HCEC 1CT (cell line): ENCODE results near the gene UNC5C.

ENCODE experiments used
- DNase-seq: peaks from one replicate; pipeline ENCODE4 v3.0.0-alpha.2; 2017

Gene UNC5C

GRCh38 chr4:95386410-95386809 is 162.4 kb downstream of the UNC5C start:
- DNase-seq, result no peak

- no peak for DNase-seq
These were observed 166.8 kb downstream of the UNC5C start for GRCh38 chr4:95381843-95382580.

DNA sequence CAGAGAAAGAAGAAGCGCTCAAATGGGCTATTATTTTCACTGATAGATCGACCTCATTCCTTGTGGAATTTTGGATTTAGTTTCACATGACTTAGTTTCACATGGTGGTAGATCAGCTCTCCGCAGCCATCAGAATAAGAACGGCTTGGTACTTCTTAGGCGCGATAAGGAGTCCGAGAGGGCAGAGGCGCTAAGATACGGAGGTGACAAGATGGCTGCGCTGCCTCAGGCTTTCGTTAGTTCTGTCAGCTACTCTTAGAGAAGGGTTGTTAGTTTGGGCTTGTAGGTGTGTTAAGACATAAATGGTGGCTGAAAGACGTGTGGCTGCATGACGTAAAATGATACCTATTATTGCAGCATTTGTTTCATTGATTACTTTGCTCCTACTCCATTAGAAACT is 169.1 kb downstream of the UNC5C start:
- no peak for DNase-seq

DNA sequence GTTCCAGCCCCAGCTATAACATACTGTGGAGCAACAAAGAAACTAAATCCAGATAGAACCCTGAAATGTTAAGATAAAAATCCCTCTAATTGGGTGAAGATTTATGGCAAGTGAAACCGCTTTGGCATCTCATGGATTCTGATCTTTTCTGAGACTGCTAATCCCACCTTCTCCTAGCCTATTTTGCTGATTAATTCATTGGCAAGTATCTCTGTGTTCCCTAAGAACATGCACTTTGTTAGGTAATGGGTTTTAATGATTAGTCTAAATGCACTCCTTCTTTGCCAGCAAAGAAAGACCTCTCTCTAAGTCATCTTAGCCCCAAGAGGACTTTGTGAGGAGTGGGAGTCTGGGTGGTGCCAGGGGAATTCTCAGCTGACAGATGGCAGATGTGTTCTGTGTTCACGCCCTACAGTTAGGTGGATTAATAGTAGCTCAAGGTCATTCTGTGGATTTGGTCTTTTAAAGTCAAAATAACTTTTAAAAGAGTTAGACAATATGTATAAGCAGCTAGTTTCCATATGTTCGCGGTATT is 171.3 kb downstream of the UNC5C start:
- no peak for DNase-seq

- DNase-seq, result no peak
These were observed 177.1 kb downstream of the UNC5C start for GRCh38 chr4:95371476-95372224.

DNA sequence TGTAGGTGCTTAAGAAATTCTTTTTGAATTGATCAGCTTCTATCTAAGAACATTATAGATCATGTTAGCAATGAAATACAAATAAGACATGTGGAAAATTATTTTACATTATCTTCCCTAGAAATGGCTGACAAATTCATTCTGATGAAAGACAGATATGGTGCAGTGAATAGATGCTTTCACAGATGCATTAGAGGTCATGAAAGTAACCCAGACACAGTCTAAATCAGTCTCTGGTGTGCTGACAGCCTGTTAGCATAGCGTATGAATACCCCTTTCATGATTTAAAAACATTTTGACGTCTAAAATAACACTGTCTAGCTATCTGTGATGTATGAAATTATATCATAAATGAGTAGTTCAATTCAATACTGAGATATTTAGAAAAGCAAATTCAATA is 180.9 kb downstream of the UNC5C start:
- DNase-seq, result no peak

DNA sequence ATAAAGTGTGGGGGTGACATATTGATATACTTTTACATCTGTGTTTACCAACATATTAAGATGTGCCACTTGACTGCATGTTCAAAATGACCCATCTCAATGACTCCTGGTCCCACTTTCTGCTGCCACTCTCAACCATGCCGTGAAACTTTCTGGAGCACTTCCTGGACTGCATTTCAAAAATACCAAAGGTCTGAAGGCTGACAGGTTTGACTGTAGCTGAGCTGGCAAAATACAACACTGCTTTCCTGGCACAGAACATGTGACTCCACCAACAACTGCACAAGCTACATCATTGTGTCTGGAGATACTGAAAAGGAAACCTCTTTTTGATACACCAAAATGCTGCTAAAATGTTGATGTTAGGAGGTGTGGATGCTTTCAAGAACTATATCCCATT is 184.8 kb downstream of the UNC5C start:
- DNase-seq, result no peak

DNA sequence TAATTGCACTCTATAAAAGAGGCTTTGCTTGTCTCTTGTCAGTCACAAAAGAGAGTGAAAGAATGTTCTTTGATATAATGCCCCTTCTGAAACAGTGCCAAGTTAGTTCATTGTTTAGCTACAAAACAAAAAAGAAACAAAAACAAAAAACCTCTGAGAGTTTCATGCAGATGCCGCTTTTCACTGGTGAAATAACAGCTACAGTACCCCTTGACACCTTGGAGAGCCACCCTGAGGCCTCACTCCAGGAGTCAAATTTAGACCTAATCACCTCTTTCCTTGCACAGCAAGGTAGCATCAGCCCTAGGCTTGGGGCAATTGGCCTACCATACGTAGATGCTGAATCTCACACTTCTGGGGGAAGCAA is 185.2 kb downstream of the UNC5C start:
- no peak for DNase-seq

GRCh38 chr4:95362906-95363558 is 185.7 kb downstream of the UNC5C start:
- no peak for DNase-seq

- DNase-seq, result no peak
These were observed 186.7 kb downstream of the UNC5C start for GRCh38 chr4:95362066-95362465.

DNA sequence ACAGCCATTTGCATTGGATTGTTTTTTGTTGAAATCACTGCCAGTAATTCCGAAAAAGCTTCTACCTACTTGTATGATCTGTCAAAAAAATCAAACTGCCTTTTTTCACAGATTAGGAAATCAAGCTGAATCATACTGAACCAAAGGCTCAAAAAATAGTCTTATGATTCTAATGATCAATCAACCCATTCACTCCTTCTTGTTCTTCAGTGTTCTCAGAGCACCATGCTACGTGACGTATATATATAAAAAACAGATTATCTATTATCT is 187.1 kb downstream of the UNC5C start:
- DNase-seq, result no peak

DNA sequence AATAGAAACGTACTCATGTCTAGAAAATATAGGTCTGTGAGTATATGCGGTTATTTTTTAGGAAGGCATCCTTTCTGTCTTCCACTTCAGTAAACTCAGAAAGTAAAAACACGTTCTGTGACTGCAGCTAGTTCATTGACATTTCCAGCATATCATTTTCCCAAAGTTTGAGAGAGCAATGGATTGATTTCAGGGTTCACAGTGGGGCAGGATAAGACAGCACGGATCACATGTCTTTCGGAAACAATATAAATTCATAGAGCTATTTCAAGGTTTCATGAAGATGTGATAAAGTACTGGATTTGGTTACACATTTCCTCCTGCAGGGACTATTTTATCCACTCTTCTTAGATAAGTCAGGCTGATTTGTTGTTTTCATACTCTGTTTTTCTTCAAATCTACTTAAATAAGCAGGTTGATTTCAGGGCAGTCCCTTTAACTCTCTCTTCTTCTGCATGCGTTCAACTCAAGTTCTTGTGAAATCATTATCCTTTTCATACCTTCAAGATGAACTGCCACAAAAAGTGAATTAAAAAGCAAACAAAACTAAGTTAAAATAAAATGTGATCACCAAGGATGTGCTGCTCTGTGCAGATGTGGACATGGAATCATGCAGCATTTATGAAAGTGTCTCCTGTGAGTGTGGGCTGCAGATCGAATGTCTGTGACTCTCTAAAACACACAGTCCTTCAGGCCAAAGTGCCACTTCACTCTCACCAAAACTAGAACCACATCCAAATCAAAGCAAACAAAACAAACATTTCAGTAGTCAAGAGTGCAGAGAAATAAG is 187.7 kb downstream of the UNC5C start:
- DNase-seq, result no peak

DNA sequence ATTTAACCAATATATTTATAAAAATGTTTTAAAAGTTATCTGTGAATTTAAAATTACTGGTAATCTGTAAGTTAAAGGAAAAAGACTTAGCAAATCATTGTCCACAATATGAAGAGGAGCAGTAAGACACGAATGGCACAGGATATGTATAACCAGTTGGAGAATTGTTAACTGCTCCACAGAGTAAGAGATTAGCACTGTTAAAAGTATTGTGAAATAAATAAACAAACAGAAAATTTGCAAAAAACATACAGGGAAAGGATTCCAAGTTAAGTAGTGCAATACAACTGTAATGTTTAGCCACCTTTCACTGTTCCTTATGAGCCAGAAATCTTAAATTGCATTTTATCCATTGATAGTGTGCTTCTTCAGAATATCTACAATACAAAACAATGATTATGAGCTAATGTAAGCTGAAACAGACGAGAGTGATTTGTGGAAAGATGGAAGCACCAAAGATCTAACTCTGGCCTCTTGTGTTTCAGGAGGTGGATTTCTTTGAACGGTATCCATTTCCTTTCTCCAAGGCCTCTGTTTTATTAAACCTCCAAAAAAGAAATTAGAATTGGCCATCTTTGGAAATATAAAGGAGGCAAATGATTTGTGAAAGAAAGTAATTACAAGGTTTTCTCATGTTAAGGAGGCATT is 188.4 kb downstream of the UNC5C start:
- DNase-seq, result no peak

GRCh38 chr4:95358421-95358820 is 190.4 kb downstream of the UNC5C start:
- DNase-seq, result no peak

DNA sequence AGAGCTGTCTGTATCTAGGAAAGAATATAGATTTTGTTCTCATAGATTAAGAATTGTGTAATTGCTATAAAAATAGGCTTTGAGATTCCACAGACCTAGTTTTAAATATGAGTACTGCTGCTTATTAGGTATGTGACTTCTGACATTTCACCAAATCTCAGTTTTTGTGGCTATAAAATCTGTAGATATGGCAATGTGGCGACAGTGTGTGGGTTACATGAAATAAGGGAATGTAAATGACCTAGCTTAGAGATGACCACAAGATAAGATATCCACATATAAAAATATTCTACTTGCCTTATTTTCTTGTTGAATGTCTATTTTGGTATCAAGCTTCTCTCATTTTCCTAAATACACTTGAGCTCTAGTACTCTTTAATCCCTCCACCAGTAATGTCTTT is 193.8 kb downstream of the UNC5C start:
- DNase-seq, result no peak

- DNase-seq, result no peak
These were observed 200.4 kb downstream of the UNC5C start for GRCh38 chr4:95348418-95348817.

- no peak for DNase-seq
These were observed 205.5 kb downstream of the UNC5C start for GRCh38 chr4:95343235-95343634.

- DNase-seq, result no peak
These were observed 208.6 kb downstream of the UNC5C start for GRCh38 chr4:95340191-95340590.

DNA sequence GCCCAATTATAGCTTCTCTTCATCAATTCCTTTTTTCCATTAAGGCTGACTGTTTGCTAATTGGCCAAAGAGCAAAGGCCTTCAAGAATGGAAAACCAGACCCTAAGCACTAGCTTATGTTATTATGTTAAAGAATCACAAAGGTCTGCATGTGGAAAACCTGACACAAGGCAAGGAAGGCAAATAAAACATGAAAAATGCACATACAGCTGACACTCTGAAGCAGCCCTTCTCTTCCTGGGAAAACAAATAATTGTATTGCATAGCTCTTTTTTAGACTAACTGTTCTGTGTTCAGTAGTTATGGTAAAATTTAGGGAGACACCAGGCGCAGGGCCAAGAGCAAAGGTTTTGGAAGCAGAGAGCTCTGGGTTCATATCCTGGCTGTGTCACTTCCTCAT is 223.1 kb downstream of the UNC5C start:
- no peak for DNase-seq

GRCh38 chr4:95319169-95319568 is 229.6 kb downstream of the UNC5C start:
- no peak for DNase-seq

DNA sequence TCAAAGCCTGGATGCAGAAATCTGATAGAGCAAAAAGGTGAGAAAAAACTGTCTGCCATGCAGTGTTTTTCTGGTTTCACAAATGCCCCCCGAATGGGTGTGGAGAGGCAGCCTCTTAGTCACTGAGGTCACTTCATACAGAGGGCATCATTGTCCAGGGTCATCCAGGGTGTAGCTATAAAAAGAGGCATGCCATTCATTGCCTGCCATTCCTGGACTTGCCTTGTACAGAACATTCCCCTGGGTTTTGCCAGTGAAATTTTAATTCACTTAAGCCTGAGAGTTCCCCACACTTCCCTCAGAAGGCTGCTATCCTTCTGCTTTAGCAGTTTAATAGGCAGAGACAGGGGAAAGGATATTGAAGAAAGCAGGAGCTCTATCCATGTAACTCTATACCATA is 230.3 kb downstream of the UNC5C start:
- no peak for DNase-seq

- DNase-seq, result no peak
These were observed 230.7 kb downstream of the UNC5C start for GRCh38 chr4:95318044-95318443.
